Measurements from ENCODE around the gene SPHK2.
"Not testable (repeated sequence)": the region's sequence is repeated elsewhere in the genome, so short reads cannot be mapped to it uniquely, and the experiment has no call there.

Gene SPHK2

DNA sequence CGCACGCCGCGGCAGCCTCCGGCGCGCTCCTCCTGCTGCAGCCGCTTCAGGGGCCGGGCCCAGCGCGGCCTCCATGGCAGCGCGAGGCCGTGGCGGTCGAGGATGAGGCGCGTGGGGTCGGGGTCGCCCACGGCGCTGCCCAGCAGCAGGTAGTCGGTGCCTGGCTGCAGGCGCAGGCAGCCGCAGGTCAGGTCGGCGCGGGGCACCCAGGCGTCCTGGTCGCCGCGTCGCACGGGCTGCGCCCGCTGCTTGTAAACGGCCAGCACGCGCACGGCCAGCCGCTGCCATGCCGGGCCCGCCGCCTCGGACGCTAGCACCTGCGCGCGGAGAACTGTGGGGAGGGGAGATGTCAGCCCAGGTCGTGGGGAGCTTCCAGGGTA lies 42.4 kb downstream of the SPHK2 start:
- DNase-seq = no peak

DNA sequence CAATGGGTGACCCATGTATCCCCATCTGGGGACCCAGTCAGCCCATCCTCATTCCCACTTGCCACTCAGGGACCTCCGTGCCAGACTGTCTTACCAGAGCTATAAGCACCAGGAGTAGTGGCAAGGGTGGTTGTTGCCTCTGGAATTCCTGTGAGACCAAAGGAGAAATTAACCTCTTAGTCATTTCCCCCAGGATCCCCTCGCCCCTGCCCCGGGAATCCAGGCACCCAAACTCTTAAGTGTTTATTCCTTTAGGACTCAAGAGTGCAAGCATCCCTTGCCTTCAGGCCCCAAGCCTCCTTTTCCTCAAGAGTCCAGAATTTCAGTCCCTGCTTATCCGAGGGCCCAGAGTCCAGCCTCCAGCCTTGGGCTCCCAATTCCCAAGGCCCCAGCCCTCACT lies 44.4 kb downstream of the SPHK2 start:
- DNase-seq = no peak

DNA sequence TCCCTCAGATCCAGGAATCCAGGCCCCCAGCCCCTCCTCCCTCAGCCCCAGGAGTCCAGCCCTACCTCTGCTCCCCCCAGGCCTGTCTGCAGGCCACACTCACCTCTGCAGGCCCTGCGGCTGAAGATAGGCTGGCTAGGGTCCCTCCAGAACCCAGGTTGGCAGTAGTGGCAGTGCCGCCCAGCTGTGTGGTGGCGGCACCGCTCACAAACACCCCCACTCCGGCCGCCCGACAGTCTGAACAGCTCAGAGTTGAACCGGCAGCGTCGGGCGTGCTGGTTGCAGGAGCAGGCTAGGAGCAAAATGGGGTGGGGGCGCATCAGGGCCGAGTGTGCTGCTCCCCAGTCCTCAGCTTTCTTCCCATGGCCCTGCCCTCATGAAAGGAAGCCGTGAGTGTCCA lies 45.2 kb downstream of the SPHK2 start:
- no peak for DNase-seq

DNA sequence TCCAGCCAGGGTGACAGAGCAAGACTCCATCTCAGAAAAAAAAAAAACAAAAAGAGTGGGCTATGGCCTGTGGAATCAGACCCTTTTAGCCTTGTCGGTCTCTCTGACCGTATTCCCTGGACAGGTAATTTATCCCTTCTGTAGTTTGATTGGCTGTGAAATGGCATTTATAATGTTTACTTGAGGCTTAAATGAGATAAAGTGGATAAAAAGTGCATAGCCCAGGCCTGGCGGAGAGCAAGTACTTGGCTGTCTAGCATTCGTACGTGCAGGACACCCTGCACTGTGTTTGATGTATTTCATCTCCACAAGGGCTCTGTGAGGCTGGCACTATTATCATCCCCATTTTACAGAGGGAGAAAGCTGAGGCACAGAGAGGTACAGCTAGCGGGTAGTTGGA lies 46.5 kb downstream of the SPHK2 start:
- no peak for DNase-seq

DNA sequence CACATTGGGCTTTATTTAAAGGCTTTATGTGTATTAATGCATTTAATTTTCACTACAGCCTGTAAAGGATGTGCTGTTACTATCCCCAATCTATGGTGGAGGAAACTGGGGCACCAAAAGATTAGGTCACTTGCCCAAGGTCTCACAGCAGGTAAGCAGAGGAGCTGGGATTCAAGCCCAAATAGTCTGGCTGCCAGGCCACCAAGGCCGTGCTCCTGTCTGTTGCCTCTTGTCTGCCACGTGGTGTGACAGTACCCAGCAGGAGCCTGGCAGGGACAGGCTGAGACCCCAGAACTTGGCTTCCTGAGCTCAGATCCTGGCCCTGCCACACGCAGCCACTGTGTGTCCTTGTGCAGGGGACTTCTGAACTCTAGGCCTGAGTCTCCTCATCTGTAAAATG lies 49.0 kb downstream of the SPHK2 start:
- DNase-seq = no peak

DNA sequence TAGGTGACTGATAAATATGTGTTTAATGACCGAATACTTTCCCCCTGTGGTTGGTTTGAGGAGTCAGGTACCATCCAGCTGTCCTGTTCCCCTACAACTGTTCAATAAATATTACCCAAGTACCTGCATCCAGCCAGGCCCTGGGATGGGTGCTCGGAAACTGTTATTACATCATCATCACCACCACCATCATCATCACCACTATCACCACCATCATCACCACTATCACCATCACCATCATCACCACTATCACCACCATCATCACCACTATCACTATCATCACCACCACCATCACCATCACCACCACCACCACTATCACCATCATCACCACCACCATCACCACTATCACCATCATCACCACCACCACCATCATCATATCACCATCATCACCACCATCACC lies 49.5 kb downstream of the SPHK2 start:
- no peak for DNase-seq

DNA sequence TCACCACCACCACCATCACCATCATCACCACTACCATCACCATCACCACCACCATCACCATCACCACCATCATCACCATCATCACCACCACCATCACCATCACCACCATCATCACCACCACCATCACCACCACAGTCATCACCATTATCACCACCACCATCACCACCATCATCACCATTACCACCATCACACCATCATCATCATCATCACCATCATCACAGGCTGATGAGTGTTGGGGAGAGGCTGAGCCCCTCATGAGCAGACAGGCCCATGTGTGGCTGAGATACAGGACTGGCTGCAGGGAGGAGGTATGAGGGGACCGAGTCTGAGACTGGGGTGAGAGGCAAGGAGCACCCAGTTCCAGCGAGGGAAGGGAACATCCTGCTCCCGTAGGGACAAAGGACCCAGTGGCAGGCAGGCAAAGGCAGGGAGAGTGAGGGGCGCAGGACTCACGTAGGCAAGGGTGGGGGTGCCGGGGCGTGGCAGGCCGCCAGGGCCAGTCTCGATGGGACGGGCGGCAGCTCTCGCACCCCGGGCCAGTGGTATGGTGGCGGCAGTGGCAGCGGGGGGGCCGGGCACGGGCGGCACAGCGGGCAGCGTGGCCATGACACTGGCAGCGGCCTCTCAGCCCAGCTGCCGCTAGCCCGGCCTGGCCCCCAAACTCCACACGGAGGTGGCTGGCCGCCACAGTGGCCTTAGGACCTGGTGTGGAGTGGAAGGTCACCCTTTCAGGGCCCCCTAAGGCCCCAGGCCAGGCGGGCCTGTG lies 50.8 kb downstream of the SPHK2 start:
- DNase-seq = no peak

DNA sequence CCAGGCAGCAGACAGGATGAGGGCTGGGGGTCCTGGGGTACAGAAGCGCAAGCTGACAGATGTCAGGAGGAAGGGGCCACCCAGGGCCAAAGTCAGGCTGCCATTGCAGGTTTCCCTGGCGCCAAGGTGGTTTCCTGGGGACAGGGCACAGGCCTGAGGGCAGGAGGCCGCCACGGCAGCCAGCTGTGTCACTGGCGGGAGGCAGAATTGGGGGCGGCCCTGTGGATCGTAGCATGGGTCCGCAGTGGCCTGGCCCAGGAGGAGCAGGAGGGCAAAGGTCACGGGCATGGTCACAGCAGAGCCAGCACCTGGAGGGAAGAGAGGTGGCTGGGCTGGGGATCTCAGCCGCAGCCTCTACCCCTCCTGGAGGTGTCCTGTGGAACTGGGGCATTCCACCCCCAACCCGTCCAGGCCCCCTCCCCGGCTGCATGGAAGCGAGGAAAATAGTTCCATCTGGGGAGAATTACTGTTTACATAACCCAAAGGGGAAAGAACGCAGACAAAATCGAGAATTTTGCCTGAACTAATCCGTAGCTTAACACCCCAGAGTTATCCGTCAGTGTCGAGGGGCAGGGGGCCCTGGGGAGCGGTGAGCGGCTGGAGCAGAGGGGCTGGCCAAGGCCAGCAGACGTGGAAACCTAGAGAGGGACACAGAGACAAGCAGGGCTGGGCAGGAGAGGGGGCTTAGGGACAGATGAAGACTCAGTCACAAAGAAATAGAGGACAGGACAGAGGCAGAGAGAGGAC lies 51.6 kb downstream of the SPHK2 start:
- no peak for DNase-seq

DNA sequence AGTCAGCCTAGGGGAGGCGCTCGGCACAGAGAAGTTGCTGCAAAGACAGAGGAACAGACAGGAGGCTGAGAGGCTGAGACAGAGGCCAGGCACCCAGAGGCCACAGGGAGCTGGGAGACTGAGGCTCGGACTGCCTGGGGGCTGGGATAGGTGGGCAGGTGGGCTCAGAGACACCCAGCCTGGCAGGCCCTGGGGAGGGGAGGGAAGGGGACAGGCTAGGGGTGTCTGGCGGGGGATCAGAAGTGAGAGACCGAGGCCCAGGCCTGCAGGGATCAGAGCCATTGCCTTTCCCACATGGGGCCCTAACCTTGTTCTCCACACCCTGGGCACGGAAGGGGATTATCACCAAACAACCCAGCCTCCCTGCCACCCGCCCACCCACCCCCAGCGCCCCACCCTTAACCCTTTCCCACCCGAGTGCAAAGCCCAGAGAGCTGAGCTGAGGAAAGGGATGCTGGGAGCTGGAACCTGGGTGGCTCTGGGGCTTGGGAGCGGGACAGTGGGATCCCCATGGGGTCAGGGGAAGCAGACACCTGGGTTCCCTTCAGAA lies 52.2 kb downstream of the SPHK2 start:
- DNase-seq = no peak

DNA sequence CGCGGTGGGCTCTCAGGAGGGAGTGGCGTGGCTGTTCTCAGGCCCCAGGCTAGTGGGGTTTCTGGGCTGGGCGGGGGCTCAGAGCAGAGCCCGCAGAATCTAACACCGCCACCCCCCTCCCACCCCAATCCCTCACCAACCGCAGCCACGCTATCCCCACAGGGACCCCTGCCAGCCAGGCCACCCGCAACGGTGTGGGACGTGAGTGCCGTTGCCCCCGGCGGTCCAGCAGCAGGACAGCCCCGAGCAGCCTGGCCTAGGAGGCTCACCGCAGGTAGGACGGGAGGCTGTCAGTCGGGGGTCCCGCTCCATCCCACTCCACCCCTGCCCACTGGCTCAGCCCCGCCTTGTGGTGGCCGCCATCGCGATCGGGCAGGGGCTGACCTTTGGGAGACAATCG lies 53.7 kb downstream of the SPHK2 start, which contains the start of gene NTN5:
Gene NTN5, minus strand, starts transcription at position 24 of the 400 bp plus-strand sequence. CDS start 2,031 bp downstream, outside the sequence.
- no peak for DNase-seq

DNA sequence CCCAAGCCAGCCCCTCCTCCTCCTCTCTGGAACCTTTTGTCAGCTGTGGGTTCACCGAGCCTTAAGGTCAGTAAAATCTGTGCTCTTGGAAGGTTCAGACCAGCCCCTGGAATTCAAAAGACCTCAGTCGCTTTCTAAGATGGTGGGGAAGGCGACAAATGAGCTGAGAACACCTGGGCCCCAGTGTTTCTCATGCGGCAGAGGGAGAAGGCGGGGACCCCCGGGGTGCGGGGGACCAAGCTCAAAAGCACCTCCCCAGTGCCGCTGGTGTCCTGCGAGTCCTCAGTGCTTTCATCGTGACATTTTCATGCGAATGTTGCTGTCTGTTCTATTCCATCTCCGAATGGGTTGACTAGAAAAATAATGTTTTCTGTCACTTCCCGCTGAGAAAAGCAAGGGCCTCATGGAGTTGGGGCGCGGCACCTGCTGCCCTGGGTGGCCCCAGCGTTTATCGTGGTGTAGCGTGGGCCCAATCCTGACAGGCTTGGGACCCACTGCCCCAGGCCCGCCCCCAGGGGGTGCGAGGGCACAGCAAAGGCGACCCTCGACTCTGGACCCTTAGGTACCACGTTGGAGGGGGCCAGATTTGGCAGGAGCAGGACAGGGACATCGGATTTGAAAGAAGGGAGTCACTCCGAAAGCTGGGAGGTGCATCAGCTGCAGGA lies 54.3 kb downstream of the SPHK2 start:
- DNase-seq = no peak

DNA sequence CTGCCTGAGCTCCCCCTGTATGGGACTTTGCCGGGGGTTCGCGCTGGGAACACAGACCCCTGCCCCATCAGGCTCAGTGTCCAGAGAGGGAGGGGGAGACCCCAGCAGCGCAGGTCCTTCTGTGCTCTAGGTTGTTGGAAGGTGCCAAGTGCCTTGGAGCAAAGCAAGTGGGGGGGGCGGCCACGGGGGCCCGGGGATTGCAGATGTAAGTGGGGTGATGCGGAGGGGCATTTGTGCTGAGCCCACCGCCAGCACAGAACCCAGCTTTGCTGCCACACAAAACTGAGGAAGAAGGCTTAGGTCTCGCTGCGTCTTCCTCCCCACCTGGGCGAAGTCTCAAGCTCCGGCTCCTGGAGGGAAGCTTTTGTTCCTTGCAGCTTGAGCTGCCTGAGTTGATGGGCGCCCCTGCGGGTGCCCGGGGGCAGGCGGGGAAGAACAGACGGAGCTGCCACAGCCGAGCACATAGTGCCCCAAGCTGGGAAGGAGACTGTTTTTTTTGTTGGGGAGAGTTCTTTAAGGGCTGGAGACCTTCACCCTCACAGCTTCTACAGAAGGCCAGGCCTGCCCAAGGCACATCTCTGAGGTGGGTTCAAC lies 55.0 kb downstream of the SPHK2 start:
- DNase-seq = no peak

DNA sequence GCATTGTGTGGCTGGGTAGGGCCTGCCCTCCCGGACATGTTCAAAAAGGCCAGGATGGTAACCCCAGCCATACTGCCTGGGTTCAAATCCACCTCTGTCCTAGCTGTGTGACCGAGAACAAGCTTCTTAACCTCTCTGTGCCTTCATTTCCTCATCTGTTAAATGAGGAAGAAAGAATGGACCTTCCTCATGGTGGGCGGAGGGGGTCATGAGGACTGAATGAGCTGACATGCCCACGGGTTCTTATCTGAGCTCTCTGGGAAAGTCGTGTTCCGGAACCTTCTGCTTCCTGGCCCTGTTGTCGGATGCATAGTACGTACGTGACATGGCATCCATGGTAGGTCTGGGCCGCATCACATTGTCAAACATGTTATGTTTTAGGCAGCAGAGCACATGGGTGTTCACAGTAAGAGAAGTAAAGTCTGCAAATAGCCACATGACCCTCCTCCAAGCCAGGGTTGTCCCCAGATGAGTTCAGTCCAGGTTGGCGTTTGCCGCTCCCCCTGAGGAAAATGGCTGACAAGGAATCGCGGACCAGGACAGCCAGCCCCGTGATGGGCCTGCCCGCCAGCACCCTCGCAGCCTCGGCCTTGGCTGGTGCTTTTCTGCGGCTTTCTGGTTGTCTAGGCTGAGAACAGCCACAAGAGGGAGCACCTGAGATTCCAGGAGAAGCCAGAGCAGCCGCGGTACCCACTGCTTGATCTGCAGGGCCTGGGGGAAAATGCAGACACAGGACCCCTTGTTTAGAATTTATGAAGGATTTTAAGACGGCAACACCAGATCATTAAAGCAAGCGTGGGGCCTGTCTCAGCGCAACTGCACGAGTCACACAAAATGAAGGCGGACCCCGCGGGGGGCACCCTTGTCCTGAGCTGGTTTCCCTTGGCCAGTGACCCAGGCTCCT lies 55.9 kb downstream of the SPHK2 start:
- peak; percentile 86 for DNase-seq

DNA sequence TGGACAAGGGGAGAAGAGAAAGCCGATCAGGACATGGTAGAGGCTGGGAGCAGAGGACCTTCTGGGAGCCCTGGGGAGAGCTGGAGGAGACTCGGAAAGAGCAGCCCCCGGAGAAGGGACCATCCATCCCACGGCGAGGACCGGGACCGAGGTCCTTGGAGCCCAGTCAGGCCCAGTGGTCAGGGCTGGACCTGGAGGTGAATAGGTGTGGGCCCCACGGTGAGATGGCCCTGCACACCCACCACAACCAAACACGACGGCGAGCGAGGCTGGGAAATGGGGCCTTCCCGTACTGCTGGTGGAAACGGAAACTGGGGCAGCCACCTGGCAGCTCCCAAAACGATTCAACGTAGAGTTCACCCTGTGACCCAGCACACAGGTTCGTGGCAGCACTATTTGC lies 57.2 kb downstream of the SPHK2 start:
- DNase-seq = no peak

DNA sequence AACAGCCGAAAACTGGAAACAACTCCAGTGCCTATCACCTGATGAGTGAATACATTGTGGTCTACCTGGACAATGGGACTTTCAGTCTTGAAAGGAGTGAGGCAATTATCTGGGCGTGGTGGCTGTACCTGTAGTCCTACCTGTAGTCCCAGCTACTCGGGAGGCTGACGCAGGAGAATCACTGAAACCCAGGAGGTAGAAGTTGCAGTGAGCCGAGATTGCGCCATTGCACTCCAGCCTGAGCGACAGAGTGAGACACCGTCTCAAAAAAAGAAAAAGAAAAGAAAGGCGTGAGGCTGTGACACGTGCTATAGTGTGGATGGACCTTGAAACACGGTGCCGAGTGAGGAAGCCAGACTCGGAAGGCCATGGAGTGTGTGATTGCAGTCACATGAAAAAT lies 57.6 kb downstream of the SPHK2 start:
- DNase-seq = no peak

DNA sequence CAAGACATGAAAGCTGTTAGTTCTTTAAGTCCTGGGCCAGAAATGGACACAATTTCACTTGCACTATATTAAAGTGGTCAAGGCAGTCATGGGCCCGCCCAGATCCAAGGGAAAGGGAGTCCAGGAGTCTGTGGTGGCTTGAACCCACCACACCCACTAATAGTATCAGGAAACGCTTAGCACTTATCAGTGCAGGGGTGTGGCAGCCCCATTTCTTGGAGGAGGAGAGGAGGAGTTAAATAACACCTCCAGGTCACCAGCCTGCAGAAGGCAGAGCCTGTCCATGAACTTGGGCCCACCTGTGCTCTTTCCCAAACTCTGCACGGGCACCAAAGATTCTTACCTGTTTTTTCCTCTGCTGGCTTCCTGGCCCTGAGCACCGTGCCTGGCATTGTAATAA lies 58.9 kb downstream of the SPHK2 start:
- DNase-seq = no peak

DNA sequence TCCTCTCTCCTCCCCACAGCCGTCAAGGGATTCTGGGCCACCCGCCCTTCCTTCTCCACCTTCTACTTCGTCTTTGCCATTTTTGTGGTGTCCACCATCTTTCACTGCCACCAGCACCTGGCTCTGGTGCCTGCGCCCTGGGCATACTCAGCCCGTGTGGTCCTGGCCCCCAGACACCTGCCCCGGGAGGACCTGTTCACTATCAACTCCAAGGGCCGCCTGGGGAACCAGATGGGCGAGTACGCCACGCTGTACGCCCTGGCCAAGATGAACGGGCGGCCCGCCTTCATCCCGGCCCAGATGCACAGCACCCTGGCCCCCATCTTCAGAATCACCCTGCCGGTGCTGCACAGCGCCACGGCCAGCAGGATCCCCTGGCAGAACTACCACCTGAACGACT lies 60.7 kb downstream of the SPHK2 start:
- not testable (repeated sequence) for DNase-seq
